DMS53 (cell line): ENCODE results near the gene LRRC49.

Experiments
- DNase-seq: peaks from one replicate; lab custom pipeline; 2025; lab: John Stamatoyannopoulos, UW

Gene LRRC49

GRCh38 chr15:71092056-71092600 is 199.5 kb downstream of the LRRC49 start:
- DNase-seq = no peak

- no peak for DNase-seq
Observed at GRCh38 chr15:71093054-71094024, 200.7 kb downstream of the LRRC49 start.

GRCh38 chr15:71094137-71094536 is 201.5 kb downstream of the LRRC49 start:
- DNase-seq = no peak

- DNase-seq = no peak
Observed at GRCh38 chr15:71096676-71097075, 204.1 kb downstream of the LRRC49 start.

- no peak for DNase-seq
Observed at GRCh38 chr15:71097890-71098289, 205.3 kb downstream of the LRRC49 start.

- no peak for DNase-seq
Observed at GRCh38 chr15:71098920-71099319, 206.3 kb downstream of the LRRC49 start.
